Sigmoid colon (tissue), 4 donors: Measurements from ENCODE around the gene HRK.

Experiments used
- CTCF ChIP-seq, 4 experiments: fragments of 450-650 bp in 3 of 4; fragments of 200-600 bp in 1 of 4; IDR thresholded peaks; one replicate each; pipeline ENCODE4 v1.5.1; 2016 to 2019; ENCODE audit warnings: antibody characterized with exemption in 4 of 4, mild to moderate bottlenecking in 3 of 4, moderate library complexity in 2 of 4
- EP300 ChIP-seq, 4 donors: sonication (generic); formaldehyde crosslinking; IDR thresholded peaks; one replicate each; pipeline ENCODE4 v1.6.1; 2017; ENCODE audit warnings: antibody characterized with exemption in 4 of 4

GRCh38 chr12:116910280-116910644 lies 29.0 kb upstream of the HRK start:
- TF ChIP-seq EP300 (IDR thresholded peaks at IDR 0.05) (no peak), CTCF (IDR thresholded peaks at IDR 0.05) (no peak)
